ENCODE measurements around the gene KDM4B. TPM values are rescaled to one million over a fixed set of nuclear protein-coding genes. Genes with fewer than 3 reads are reported as not detected.

The KDM4B gene
- total and polyA plus RNA-seq, 10 of the 15 experiments (the other 5 are each of a cell fraction or from before 2014, with no cell fraction given) = 0.47 to 49.6 (median 16.2) TPM

- TF ChIP-seq, protein P1, sequence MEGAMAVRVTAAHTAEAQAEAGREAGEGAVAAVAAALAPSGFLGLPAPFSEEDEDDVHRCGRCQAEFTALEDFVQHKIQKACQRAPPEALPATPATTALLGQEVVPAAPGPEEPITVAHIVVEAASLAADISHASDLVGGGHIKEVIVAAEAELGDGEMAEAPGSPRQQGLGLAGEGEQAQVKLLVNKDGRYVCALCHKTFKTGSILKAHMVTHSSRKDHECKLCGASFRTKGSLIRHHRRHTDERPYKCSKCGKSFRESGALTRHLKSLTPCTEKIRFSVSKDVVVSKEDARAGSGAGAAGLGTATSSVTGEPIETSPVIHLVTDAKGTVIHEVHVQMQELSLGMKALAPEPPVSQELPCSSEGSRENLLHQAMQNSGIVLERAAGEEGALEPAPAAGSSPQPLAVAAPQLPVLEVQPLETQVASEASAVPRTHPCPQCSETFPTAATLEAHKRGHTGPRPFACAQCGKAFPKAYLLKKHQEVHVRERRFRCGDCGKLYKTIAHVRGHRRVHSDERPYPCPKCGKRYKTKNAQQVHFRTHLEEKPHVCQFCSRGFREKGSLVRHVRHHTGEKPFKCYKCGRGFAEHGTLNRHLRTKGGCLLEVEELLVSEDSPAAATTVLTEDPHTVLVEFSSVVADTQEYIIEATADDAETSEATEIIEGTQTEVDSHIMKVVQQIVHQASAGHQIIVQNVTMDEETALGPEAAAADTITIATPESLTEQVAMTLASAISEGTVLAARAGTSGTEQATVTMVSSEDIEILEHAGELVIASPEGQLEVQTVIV (IDR thresholded peaks at IDR 0.05; ENCODE audit: borderline replicate concordance, partially characterized antibody) = no peak
- TF ChIP-seq JUNB (IDR thresholded peaks at IDR 0.05) = no peak
- TF ChIP-seq SRF (IDR thresholded peaks at IDR 0.05; ENCODE audit: low read depth in 2 of 2, low read length in 2 of 2) = no peak
- no peak for TF ChIP-seq CREB1 (IDR thresholded peaks at IDR 0.05; ENCODE audit: low read depth)
These were observed 145.8 kb downstream of the KDM4B start (continued) for GRCh38 chr19:5114727-5115126.

DNA sequence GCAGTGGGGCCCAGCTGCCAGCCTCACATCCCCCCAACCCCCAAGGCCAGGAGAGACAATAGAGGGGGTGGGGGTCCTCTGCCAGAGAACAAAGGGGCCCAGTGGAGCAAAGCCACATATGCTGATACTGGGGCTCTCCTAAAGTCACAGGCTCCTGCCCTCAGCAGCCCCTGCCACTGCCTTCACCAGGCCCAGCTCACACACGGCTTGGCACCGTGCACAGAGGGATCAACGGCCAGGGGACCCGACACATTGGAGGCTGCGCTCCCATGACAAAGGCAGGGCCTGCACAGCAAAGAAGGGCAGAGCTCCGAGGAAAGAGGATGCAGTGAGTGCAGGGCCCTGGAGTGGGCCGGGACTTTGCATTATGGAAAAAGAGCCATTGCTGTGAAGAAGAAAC lies 146.4 kb downstream of the KDM4B start:
- H3K4me3 ChIP-seq = no peak overlapping the region
- DNase-seq (ENCODE audit: low read depth, low spot score) = no peak
- no peak for FAIRE-seq
- H2AFZ ChIP-seq (ENCODE audit: control insufficient read depth, low read depth, low read length) = no peak overlapping the region
- H3K9ac ChIP-seq (ENCODE audit: control insufficient read depth, insufficient read depth, low read length) = no peak overlapping the region
- no peak overlapping the region for H3K27ac ChIP-seq (ENCODE audit: control insufficient read depth, insufficient read depth)
- in situ Hi-C loops (cut with MboI) (no loop called here), intact Hi-C loops (cut with micrococcal nuclease; ENCODE audit: unreplicated experiment) (no loop called here)
- CTCF ChIA-PET = interaction anchor here (0.6 kb wide), 1 partner anchor 190 kb away, joined by 3 read pairs; no protein-coding TSS in a partner anchor
- SMC1A ChIA-PET (ENCODE audit: uncharacterized antibody, unreplicated experiment) = no interaction called here
- RAD21 ChIA-PET (ENCODE audit: unreplicated experiment) = no interaction called here
- H4K20me1 ChIP-seq (ENCODE audit: control insufficient read depth, insufficient read depth) = no peaks in the 10 kb centered on the region
- no peak for ATAC-seq
- POLR2A ChIA-PET = no interaction called here
- H3K4me2 ChIP-seq (ENCODE audit: control insufficient read depth, insufficient read depth) = no peak overlapping the region
- BruUV-seq (replicated peaks) = no TSS peak
- no peaks in the 10 kb centered on the region; the same call in 2 of the 3 replicates for H3K9me3 ChIP-seq (replicated peaks; ENCODE audit: control insufficient read depth, insufficient read depth, low read length)
- TF ChIP-seq JUND (IDR thresholded peaks at IDR 0.05; ENCODE audit: low read depth, low read length) (no peak), NR2C2 (IDR thresholded peaks at IDR 0.05; ENCODE audit: borderline replicate concordance, control insufficient read depth, insufficient read length, low read depth) (no peak), CBX3 (IDR thresholded peaks at IDR 0.05; ENCODE audit: borderline replicate concordance, low read depth) (no peak), SUPT20H (IDR thresholded peaks at IDR 0.05; ENCODE audit: borderline replicate concordance, control insufficient read depth, low read depth, low read length) (no peak), SMAD1 (IDR thresholded peaks at IDR 0.05; ENCODE audit: low read depth, partially characterized antibody) (no peak), RCOR1 (conservative IDR thresholded peaks at IDR 0.05; ENCODE audit: low read depth, low read length) (no peak)
- peaks cover 0 to 1% of the 10 kb centered on the region in 2 experiments; a peak in 3 of 4 replicates for H3K36me3 ChIP-seq (ENCODE audit: control insufficient read depth in 2 of 2, insufficient read depth in 2 of 2, low read length in 1 of 2)
- no peaks in the 10 kb centered on the region for H3K79me2 ChIP-seq (ENCODE audit: control insufficient read depth, insufficient read depth, low read length)
- H3K4me1 ChIP-seq (ENCODE audit: control insufficient read depth, insufficient read depth, low read length) = no peaks in the 10 kb centered on the region
- WGBS (ENCODE audit: insufficient coverage, insufficient replicate concordance, low lambda C conversion rate, missing lambda C conversion rate) = 92% methylated on average over 7 of the region's 7 CpGs
- no peaks in the 10 kb centered on the region for H3K27me3 ChIP-seq (replicated peaks in 1 of 2; ENCODE audit: control insufficient read depth in 2 of 2, insufficient read depth in 2 of 2, low read length in 1 of 2)

All from GM12878 (cell line).